Uterus (tissue), 2 donors: ENCODE data around the gene MGST2.

Source experiments
- POLR2A ChIP-seq, 2 donors: fragments of 450-650 bp; IDR thresholded peaks; one replicate each; pipeline ENCODE4 v1.6.1; 2016; ENCODE audit warnings: antibody characterized with exemption in 2 of 2, mild to moderate bottlenecking in 1 of 2, moderate library complexity in 1 of 2
- TF ChIP-seq, protein P1 (sequence below), 4 experiments: fragments of 200-600 bp in 2 of 4; fragments of 450-650 bp in 2 of 4; sonication (generic) in 2 of 4; IDR thresholded peaks; one replicate each; pipeline ENCODE4 v1.5.1; 2016 to 2019; ENCODE audit warnings: antibody characterized with exemption in 4 of 4, mild to moderate bottlenecking in 2 of 4, moderate library complexity in 1 of 4

DNA sequence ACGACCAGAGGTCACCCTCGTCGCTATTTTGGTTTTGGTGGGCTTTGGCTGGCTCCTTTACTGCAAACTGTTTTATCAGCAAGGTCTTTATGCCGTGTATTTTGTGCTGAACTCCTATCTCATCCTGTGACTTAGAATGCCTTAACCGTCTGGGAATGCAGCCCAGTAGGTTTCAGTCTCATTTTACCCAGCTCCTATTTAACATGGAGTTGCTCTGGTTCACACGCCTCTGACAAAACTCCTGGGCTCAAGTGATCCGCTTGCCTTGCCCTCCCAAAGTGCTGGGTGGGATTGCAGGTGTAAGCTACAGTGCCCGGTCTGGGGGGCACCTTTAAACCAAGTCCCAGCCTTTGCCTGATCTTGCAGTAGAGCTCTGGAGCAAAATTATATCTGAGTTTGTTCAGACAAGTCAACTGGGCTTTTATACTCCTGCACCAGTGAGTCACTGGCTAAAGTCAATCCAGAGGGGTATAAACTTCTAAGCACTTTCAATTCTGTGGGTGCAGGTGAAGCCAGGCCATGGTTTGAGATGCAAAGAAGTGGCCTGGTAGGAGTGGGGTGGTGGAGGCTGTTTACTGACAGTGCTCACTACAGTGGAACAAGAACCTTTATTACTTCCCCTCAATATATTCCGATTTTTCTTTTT lies 50.2 kb downstream of the MGST2 start:
- TF ChIP-seq, protein P1, sequence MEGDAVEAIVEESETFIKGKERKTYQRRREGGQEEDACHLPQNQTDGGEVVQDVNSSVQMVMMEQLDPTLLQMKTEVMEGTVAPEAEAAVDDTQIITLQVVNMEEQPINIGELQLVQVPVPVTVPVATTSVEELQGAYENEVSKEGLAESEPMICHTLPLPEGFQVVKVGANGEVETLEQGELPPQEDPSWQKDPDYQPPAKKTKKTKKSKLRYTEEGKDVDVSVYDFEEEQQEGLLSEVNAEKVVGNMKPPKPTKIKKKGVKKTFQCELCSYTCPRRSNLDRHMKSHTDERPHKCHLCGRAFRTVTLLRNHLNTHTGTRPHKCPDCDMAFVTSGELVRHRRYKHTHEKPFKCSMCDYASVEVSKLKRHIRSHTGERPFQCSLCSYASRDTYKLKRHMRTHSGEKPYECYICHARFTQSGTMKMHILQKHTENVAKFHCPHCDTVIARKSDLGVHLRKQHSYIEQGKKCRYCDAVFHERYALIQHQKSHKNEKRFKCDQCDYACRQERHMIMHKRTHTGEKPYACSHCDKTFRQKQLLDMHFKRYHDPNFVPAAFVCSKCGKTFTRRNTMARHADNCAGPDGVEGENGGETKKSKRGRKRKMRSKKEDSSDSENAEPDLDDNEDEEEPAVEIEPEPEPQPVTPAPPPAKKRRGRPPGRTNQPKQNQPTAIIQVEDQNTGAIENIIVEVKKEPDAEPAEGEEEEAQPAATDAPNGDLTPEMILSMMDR (IDR thresholded peaks at IDR 0.05), result no peak
- TF ChIP-seq POLR2A (IDR thresholded peaks at IDR 0.05), result no peak
